Activated naive CD8-positive, alpha-beta T cell treated with anti-CD3 and anti-CD28 coated beads, Interleukin-2, amount 10 ng/mL, durations not matched to agents 7 days and 5 days (primary cell): ENCODE measurements around the gene HDAC4. TPM values are rescaled to one million over a fixed set of nuclear protein-coding genes. Genes with fewer than 3 reads are reported as not detected.
A peak's percentile ranks its signal among the peaks of the same experiment; 100 is the strongest.

Experiments
- ATAC-seq: fragments of 150-1000 bp; cut with Tn5 transposase; one replicate; pipeline ENCODE4 v1.10.0; 2021; ENCODE audit warnings: low read depth, moderate library complexity
- POLR2A ChIA-PET: fragments of 350-600 bp; sonication (Branson Sonifier 250); formaldehyde crosslinking; loops from one replicate; lab custom pipeline; 2021; ENCODE audit warnings: antibody characterized with exemption; lab: Charles Lee
- DNase-seq: peaks from one replicate; pipeline ENCODE4 v3.0.0; 2021
- H3K27ac Mint-ChIP-seq: one replicate; pipeline ENCODE4 v1.8.0; 2022; ENCODE audit warnings: mild to moderate bottlenecking, mixed read lengths
- H3K27me3 Mint-ChIP-seq: one replicate; pipeline ENCODE4 v1.8.0; 2022; ENCODE audit warnings: mild to moderate bottlenecking, moderate library complexity, mixed read lengths
- H3K36me3 Mint-ChIP-seq: one replicate; pipeline ENCODE4 v1.8.0; 2021; ENCODE audit warnings: mild to moderate bottlenecking, mixed read lengths
- H3K4me1 Mint-ChIP-seq: one replicate; pipeline ENCODE4 v1.8.0; 2021; ENCODE audit warnings: mixed read lengths
- H3K4me3 Mint-ChIP-seq: one replicate; pipeline ENCODE4 v1.8.0; 2022; ENCODE audit warnings: mild to moderate bottlenecking, moderate library complexity, mixed read lengths
- H3K9me3 Mint-ChIP-seq: one replicate; pipeline ENCODE4 v1.8.0; 2021; ENCODE audit warnings: mixed read lengths
- total RNA-seq, 2 experiments: library from RNA; stranded (reverse); gene quantifications; one replicate each; pipeline ENCODE4 v1.2.3, GENCODE V29; 2021

HDAC4 gene
- total RNA-seq, 2 experiments from 2014 or later = 54.0 to 57.4 TPM

- POLR2A ChIA-PET = interaction anchor here (1.4 to 5.3 kb wide), 5 partner anchors 8 to 29 kb away, joined by 3 to 56 read pairs (median 11); no protein-coding TSS in a partner anchor
- H3K27me3 Mint-ChIP-seq = no peaks in the 10 kb centered on the region
- peak overlapping the region; percentile 22 for H3K4me3 Mint-ChIP-seq
- no peaks in the 10 kb centered on the region for H3K9me3 Mint-ChIP-seq
- peaks cover 57% of the 10 kb centered on the region for H3K4me1 Mint-ChIP-seq
- no peak for ATAC-seq
- H3K27ac Mint-ChIP-seq = no peak overlapping the region
- DNase-seq = peak; percentile 29
- peaks cover 8% of the 10 kb centered on the region for H3K36me3 Mint-ChIP-seq
Observed at GRCh38 chr2:239292959-239293774, 107.7 kb downstream of the HDAC4 start.

DNA sequence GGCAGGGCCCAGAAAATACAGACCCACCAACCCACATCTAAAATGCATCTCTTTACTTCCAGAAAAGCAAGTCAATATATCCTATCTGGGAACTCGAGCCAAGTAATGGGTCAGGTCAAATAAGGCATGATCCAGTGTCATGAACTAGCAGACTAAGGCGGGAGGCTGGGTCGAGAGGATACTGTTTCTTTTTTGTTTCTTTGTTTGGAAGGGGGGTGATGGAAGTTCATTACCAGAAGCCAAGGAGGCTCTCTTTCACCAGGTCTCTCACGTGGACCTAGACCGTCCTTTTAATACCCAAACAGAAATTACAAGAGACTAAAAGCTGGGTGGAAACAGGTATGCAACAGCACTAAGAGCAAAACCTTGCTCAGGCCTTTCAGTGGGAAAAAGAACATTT is 108.3 kb downstream of the HDAC4 start:
- Mint-ChIP-seq H3K9me3 (no peaks in the 10 kb centered on the region), H3K36me3 (peaks cover 5% of the 10 kb centered on the region), H3K4me3 (no peak overlapping the region), H3K4me1 (peaks cover 55% of the 10 kb centered on the region), H3K27ac (no peak overlapping the region), H3K27me3 (no peaks in the 10 kb centered on the region)
- ATAC-seq (no peak), DNase-seq (no peak)
- POLR2A ChIA-PET = interaction anchor here (1.4 to 1.5 kb wide), 2 partner anchors 17 to 26 kb away, joined by 3 to 5 read pairs; no protein-coding TSS in a partner anchor

DNA sequence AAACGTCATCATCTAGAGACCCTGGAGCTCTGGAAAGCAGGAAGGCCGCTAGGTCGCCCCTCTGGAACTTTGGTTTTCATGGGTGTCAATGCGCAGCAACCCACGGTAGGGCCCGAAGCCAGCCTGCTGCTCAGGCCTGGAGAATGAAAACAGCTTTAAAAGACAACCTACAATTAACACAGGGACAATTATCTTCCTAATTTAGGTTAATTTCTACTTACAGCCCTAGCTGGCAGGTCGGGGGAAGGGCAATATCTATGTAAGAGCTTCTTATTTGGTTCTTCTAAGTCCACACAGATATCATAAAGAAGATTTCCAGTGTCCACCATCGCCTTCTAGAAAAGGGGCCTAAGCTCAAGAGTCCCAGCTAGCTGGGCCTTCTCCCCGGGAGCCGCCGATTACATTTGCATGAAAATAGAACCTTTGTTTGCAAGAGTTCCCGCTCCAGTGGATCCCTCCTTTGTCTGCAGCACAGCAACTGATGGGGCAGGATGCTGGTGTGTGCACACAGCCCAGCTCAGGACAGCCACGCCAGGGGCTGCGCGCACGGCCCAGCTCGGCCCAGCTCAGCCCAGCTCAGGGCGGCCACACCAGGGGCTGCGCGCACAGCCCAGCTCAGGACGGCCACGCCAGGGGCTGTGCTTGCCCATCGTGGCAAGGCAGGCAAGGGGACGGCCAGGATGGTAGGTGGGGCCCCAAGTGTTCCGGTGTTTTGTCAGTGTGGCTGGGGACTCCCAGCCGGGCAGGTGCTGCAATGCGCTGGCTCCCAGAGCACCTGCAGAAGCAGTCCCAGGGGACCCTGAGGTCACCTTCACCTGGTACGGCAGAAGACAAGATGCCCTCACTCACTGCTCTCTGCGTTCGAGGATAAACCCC is 109.1 kb downstream of the HDAC4 start:
- peaks cover 9% of the 10 kb centered on the region for H3K36me3 Mint-ChIP-seq
- peaks cover 60% of the 10 kb centered on the region for H3K4me1 Mint-ChIP-seq
- H3K4me3 Mint-ChIP-seq = no peak overlapping the region
- no peaks in the 10 kb centered on the region for H3K27me3 Mint-ChIP-seq
- ATAC-seq (no peak), DNase-seq (peak; percentile 26)
- no peaks in the 10 kb centered on the region for H3K9me3 Mint-ChIP-seq
- no peak overlapping the region for H3K27ac Mint-ChIP-seq
- POLR2A ChIA-PET = interaction anchor here (0.9 to 1.2 kb wide), 2 partner anchors 30 to 109 kb away, joined by 3 to 5 read pairs; partner anchors contain the start of gene HDAC4

- POLR2A ChIA-PET = interaction anchor here (0.9 to 2.9 kb wide), 4 partner anchors 16 to 110 kb away, joined by 3 to 17 read pairs (median 6); partner anchors contain the start of gene HDAC4
- H3K27me3 Mint-ChIP-seq = no peaks in the 10 kb centered on the region
- peaks cover 15% of the 10 kb centered on the region for H3K36me3 Mint-ChIP-seq
- DNase-seq (peak; percentile 23), ATAC-seq (no peak)
- H3K4me1 Mint-ChIP-seq = peaks cover 62% of the 10 kb centered on the region
- no peaks in the 10 kb centered on the region for H3K9me3 Mint-ChIP-seq
- no peak overlapping the region for H3K4me3 Mint-ChIP-seq
- peak overlapping the region; percentile 37 for H3K27ac Mint-ChIP-seq
Observed at GRCh38 chr2:239290618-239291474, 110.0 kb downstream of the HDAC4 start.

GRCh38 chr2:239289545-239289944 is 111.3 kb downstream of the HDAC4 start:
- ATAC-seq (peak; percentile 50), DNase-seq (peak; percentile 62)
- POLR2A ChIA-PET = interaction anchor here (0.5 to 2.9 kb wide), 7 partner anchors 7 to 111 kb away, joined by 4 to 17 read pairs (median 7); partner anchors contain the start of gene HDAC4
- Mint-ChIP-seq H3K36me3 (peaks cover 15% of the 10 kb centered on the region), H3K4me1 (peaks cover 67% of the 10 kb centered on the region), H3K27ac (peak overlapping the region; percentile 99), H3K4me3 (peak overlapping the region; percentile 88), H3K9me3 (no peaks in the 10 kb centered on the region), H3K27me3 (no peaks in the 10 kb centered on the region)

DNA sequence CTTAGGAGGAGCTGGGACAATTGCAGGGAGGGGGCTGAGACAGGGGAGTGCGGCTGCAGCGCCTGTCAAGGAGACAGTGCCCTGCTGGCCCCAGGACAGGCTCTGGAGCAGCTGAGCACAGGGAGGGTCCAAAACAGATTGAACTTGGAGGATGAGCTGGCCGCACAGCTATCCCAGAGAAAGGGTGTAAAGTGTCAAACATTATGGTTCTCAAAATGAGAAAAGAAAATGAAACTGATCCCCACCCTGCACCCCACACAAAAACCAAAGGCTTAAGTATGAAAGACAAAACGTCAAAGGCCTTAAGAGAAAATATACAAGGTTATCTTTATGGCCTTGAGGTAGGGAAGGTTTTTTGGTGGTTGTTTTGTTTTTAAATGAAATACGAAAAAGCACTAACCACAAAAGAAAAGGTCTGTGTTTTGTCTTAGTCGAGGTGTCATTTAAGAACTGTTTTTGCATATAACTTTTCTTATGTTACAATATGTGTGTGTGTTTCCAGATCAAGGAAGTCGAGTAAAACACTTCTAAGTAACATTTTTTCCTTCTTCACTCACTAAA is 111.8 kb downstream of the HDAC4 start:
- Mint-ChIP-seq H3K27ac (peak overlapping the region; percentile 99), H3K27me3 (no peaks in the 10 kb centered on the region), H3K9me3 (no peaks in the 10 kb centered on the region), H3K4me1 (peaks cover 62% of the 10 kb centered on the region), H3K36me3 (peaks cover 12% of the 10 kb centered on the region), H3K4me3 (peak overlapping the region; percentile 88)
- DNase-seq (peak; percentile 60), ATAC-seq (peak; percentile 57)
- POLR2A ChIA-PET = interaction anchor here (1.1 to 2.9 kb wide), 6 partner anchors 8 to 112 kb away, joined by 4 to 17 read pairs (median 8); partner anchors contain the start of gene HDAC4

- DNase-seq = no peak
- peaks cover 14% of the 10 kb centered on the region for H3K36me3 Mint-ChIP-seq
- H3K4me1 Mint-ChIP-seq = peaks cover 61% of the 10 kb centered on the region
- peak overlapping the region; percentile 66 for H3K4me3 Mint-ChIP-seq
- no peaks in the 10 kb centered on the region for H3K27me3 Mint-ChIP-seq
- peak overlapping the region; percentile 99 for H3K27ac Mint-ChIP-seq
- ATAC-seq = no peak
- POLR2A ChIA-PET = interaction anchor here (1.1 to 2.9 kb wide), 7 partner anchors 9 to 113 kb away, joined by 3 to 17 read pairs (median 7); partner anchors contain the start of gene HDAC4
- H3K9me3 Mint-ChIP-seq = no peaks in the 10 kb centered on the region
Observed at GRCh38 chr2:239288237-239288636, 112.6 kb downstream of the HDAC4 start.

DNA sequence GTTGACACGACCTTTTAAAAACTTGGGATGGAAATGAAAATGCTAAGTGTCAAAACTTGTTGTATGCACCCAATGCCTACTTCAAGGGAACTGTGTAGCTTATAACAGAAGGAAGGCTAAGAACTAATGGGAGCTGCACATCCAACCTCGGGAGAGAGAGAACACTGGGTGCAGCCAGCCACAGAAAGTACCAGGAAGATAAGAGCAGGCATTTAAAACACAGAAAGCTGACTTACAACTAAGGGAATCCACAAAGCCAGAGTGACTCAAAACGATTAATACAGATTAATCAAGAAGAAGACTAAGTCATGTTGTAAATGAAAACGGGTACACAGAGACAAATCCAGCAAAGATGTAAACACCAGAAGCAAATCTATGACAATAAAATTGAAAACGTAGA is 113.4 kb downstream of the HDAC4 start:
- no peak overlapping the region for H3K4me3 Mint-ChIP-seq
- peak overlapping the region; percentile 67 for H3K27ac Mint-ChIP-seq
- no peaks in the 10 kb centered on the region for H3K9me3 Mint-ChIP-seq
- no peaks in the 10 kb centered on the region for H3K27me3 Mint-ChIP-seq
- H3K4me1 Mint-ChIP-seq = peaks cover 58% of the 10 kb centered on the region
- POLR2A ChIA-PET = interaction anchor here (0.7 to 2.8 kb wide), 4 partner anchors 12 to 82 kb away, joined by 3 to 12 read pairs (median 6); no protein-coding TSS in a partner anchor
- ATAC-seq = no peak
- peaks cover 14% of the 10 kb centered on the region for H3K36me3 Mint-ChIP-seq
- no peak for DNase-seq

- peaks cover 14% of the 10 kb centered on the region for H3K36me3 Mint-ChIP-seq
- POLR2A ChIA-PET = interaction anchor here (1.0 to 2.6 kb wide), 3 partner anchors 11 to 35 kb away, joined by 4 to 10 read pairs (median 9); no protein-coding TSS in a partner anchor
- peak overlapping the region; percentile 76 for H3K27ac Mint-ChIP-seq
- DNase-seq (no peak), ATAC-seq (no peak)
- no peak overlapping the region for H3K4me3 Mint-ChIP-seq
- H3K9me3 Mint-ChIP-seq = no peaks in the 10 kb centered on the region
- peaks cover 54% of the 10 kb centered on the region for H3K4me1 Mint-ChIP-seq
- H3K27me3 Mint-ChIP-seq = no peaks in the 10 kb centered on the region
Observed at GRCh38 chr2:239286901-239287300, 113.9 kb downstream of the HDAC4 start.

GRCh38 chr2:239285932-239286230 is 114.9 kb downstream of the HDAC4 start:
- POLR2A ChIA-PET = interaction anchor here (1.0 to 2.6 kb wide), 6 partner anchors 9 to 36 kb away, joined by 3 to 18 read pairs (median 10); no protein-coding TSS in a partner anchor
- ATAC-seq = no peak
- H3K36me3 Mint-ChIP-seq = peaks cover 14% of the 10 kb centered on the region
- H3K9me3 Mint-ChIP-seq = no peaks in the 10 kb centered on the region
- H3K4me3 Mint-ChIP-seq = peak overlapping the region; percentile 74
- H3K27ac Mint-ChIP-seq = peak overlapping the region; percentile 93
- H3K4me1 Mint-ChIP-seq = peaks cover 54% of the 10 kb centered on the region
- no peaks in the 10 kb centered on the region for H3K27me3 Mint-ChIP-seq
- no peak for DNase-seq

- Mint-ChIP-seq H3K4me3 (peak overlapping the region; percentile 74), H3K27me3 (no peaks in the 10 kb centered on the region), H3K4me1 (peaks cover 51% of the 10 kb centered on the region), H3K36me3 (peaks cover 12% of the 10 kb centered on the region), H3K9me3 (no peaks in the 10 kb centered on the region), H3K27ac (peak overlapping the region; percentile 93)
- peak; percentile 46 for ATAC-seq
- DNase-seq = peak; percentile 56
- POLR2A ChIA-PET = interaction anchor here (0.6 to 2.6 kb wide), 6 partner anchors 9 to 36 kb away, joined by 3 to 18 read pairs (median 10); no protein-coding TSS in a partner anchor
Observed at GRCh38 chr2:239285071-239285931, 115.5 kb downstream of the HDAC4 start.
